GM18499 (cell line): ENCODE data around the gene FMO3.

Experiments used
- ATAC-seq: cut with Tn5 transposase; IDR thresholded peaks from one replicate; pipeline ENCODE4 v1.9.1; 2021; ENCODE audit warnings: moderate number of reproducible peaks; ENCODE audit not compliant: insufficient read depth, unreplicated experiment

The FMO3 gene

DNA sequence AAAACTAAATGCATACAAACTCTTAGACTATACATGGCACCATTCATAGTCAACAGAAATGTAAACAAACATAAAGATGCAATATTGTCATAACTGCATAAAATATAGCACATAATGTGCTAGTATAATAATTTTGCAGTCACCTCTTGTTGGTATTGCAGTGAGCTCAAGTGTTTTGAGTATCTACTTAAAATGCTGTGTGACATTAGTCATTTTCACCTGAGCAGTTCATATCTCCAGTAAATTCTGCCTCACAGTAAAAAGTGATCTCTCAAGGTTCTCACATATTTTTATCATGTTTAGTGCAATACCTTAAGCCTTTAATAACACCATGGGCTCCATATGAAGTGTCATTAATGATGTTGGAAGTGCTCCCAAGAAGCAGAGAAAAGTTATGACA lies 64.8 kb downstream of the FMO3 start:
- no peak for ATAC-seq

- ATAC-seq, result no peak
Measured at GRCh38 chr1:171158096-171158495, 67.4 kb downstream of the FMO3 start.

DNA sequence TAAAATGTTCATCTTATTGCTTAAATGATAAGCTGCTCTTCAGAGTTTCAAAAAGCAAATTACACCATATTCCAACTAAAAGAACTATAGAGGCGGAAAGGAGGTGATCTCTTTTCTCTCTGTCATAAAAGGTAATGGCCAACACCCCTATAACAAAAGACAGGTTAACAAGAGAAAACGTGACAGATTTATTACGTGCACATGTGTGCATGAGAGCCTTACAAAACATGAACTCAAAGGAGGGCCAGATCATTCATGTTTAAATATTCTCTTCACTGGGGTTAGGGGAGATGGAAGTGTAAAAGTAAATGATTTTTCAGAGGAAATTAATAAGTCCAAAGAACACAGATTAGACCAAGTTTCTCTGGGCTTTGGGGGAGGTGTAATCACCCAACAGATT lies 67.8 kb downstream of the FMO3 start:
- ATAC-seq, result no peak

DNA sequence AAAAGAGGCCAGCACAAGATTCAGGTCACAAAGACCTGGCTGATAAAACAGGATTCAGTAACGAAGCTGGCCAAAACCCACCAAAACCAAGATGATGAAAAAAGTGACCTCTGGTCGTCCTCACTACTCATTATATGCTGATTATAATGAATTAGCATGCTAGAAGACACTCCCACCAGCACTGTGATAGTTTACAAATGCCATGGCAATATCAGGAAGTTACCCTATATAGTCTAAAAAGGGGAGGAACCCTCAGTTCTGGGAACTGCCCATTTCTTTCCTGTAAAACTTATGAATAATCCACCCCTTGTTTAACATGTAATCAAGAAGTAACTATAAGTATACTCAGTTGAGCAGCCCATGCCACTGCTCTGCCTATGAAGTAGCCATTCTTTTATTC lies 68.4 kb downstream of the FMO3 start:
- no peak for ATAC-seq

DNA sequence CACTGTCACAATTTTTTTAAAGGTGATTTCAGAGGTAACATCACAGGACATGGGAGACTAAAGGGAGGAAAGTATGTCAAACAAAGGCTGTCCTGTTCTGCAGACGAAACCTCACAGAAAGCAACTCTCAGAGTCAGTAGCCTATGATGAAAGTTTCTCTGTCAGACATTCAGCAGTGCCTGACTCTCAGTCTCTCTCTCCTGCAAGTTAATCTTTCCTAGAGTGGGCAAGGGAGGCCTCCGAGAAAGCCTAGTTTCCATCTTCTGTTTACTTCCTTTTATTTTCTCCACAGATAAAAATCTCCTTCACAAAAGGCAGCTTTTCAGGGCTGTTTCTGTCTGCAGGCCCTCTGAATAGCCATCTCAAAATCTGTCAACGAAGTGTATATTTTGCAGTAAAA lies 69.5 kb downstream of the FMO3 start:
- ATAC-seq, result no peak

- no peak for ATAC-seq
Measured at GRCh38 chr1:171160639-171161354, 70.1 kb downstream of the FMO3 start.

DNA sequence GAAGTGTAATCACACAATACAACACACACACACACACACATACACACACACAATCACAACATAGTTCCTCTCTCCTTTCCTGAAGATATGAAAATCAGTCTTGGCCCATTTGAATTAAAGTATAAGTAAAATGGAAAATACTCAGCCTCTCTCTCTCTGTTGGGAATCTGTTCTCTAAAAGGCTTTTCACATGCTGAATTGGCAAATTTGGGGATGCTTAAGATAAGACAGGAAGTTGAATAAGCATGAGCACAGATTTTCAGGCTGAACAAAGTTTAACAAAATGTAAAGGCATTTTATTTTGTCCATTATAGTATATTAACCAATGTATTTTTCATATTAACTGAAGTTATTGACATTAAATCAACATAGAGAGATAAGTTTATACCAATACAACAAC lies 70.7 kb downstream of the FMO3 start:
- ATAC-seq, result no peak

DNA sequence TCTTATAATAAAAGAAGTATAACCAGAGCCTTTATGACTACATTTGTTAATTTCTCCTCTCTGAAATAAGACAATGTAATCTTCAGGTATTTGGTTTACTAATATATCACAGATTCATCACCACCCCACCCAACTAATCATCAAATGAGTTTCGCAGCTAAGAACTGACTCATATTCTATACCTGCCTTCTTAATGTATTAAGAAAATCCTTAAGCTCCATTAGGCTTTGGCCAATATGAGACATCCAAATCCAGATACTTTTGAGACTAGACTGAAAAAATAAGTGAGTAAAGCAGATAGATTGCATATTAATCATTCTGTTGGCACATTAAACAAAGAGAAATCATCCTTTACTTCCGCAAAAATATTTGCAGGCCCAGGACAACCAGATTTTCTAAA lies 75.7 kb downstream of the FMO3 start:
- ATAC-seq, result no peak
